HEK293T (cell line): ENCODE data around the gene PRKCA.

Experiments used
- CTCF ChIA-PET: fragments of 350-600 bp; formaldehyde crosslinking; extraction: SDS; loops from one replicate; lab custom pipeline; 2021; ENCODE audit warnings: antibody characterized with exemption, inconsistent platforms; lab: Yijun Ruan, JAX
- POLR2A ChIA-PET: fragments of 350-600 bp; formaldehyde crosslinking; extraction: SDS; loops from one replicate; lab custom pipeline; 2020; ENCODE audit warnings: antibody characterized with exemption, inconsistent platforms; lab: Yijun Ruan, JAX
- DNase-seq: peaks from one replicate; pipeline ENCODE4 v3.0.0; 2012; ENCODE audit warnings: mixed read lengths; ENCODE audit errors: extremely low spot score
- ARNT ChIP-seq: fragments of 450-650 bp; IDR thresholded peaks from 2 replicates; pipeline ENCODE4 v1.6.1; 2017; ENCODE audit warnings: mild to moderate bottlenecking
- BHLHE40 ChIP-seq: fragments of 450-650 bp; IDR thresholded peaks from 2 replicates; pipeline ENCODE4 v1.6.1; 2016; ENCODE audit warnings: mild to moderate bottlenecking, moderate library complexity, borderline replicate concordance
- CTBP1 ChIP-seq: fragments of 450-650 bp; IDR thresholded peaks from 2 replicates; pipeline ENCODE4 v1.6.1; 2016; ENCODE audit warnings: borderline replicate concordance
- ELF4 ChIP-seq: fragments of 450-650 bp; IDR thresholded peaks from 2 replicates; pipeline ENCODE4 v1.6.1; 2017; ENCODE audit warnings: antibody characterized with exemption
- FOXA1 ChIP-seq: fragments of 450-650 bp; IDR thresholded peaks from 2 replicates; pipeline ENCODE4 v1.6.1; 2016; ENCODE audit warnings: mild to moderate bottlenecking
- FOXK2 ChIP-seq: fragments of 450-650 bp; IDR thresholded peaks from 2 replicates; pipeline ENCODE4 v1.6.1; 2016; ENCODE audit warnings: mild to moderate bottlenecking
- FOXM1 ChIP-seq: fragments of 450-650 bp; IDR thresholded peaks from 2 replicates; pipeline ENCODE4 v1.6.1; 2017; ENCODE audit warnings: mild to moderate bottlenecking, borderline replicate concordance
- HDGF ChIP-seq: fragments of 450-650 bp; IDR thresholded peaks from 2 replicates; pipeline ENCODE4 v1.6.1; 2017; ENCODE audit warnings: antibody characterized with exemption, borderline replicate concordance
- L3MBTL2 ChIP-seq: fragments of 450-650 bp; conservative IDR thresholded peaks from 2 replicates; pipeline ENCODE4 v1.6.1; 2016; ENCODE audit warnings: mild to moderate bottlenecking
- LEF1 ChIP-seq: fragments of 450-650 bp; IDR thresholded peaks from 2 replicates; pipeline ENCODE4 v1.6.1; 2017; ENCODE audit warnings: mild to moderate bottlenecking, borderline replicate concordance
- NFRKB ChIP-seq: fragments of 450-650 bp; IDR thresholded peaks from 2 replicates; pipeline ENCODE4 v1.6.1; 2016; ENCODE audit warnings: mild to moderate bottlenecking, moderate library complexity
- SP1 ChIP-seq: fragments of 450-650 bp; IDR thresholded peaks from 2 replicates; pipeline ENCODE4 v1.6.1; 2017
- SUZ12 ChIP-seq: fragments of 450-650 bp; IDR thresholded peaks from 2 replicates; pipeline ENCODE4 v1.6.1; 2016; ENCODE audit warnings: mild to moderate bottlenecking
- TARDBP ChIP-seq: fragments of 450-650 bp; IDR thresholded peaks from 2 replicates; pipeline ENCODE4 v1.6.1; 2016
- ZNF384 ChIP-seq: fragments of 450-650 bp; IDR thresholded peaks from 2 replicates; pipeline ENCODE4 v1.6.1; 2016
- TF ChIP-seq, protein P1 (sequence below): fragments of 450-650 bp; IDR thresholded peaks from 2 replicates; pipeline ENCODE4 v1.6.1; 2016

PRKCA gene

DNA sequence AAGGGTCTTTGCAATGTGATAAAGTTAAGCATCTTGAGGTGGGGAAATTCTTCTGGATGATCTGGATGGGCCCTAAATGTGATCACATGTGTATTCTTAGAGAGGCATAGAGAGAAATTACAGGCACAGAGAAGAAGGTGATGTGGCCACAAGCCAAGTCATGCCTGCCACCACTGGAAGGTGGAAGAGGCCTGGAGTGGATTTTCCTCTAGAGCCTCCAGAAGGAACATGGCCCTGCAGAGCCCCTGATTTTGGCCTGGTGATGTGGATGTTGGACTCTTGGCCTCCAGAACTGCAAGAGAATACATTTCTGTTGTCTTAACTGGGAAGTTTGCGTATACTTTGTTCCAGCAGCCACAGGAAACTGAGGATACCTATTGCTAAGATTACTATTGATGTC, 375.6 kb downstream of the PRKCA start:
- DNase-seq, result no peak
- TF ChIP-seq ELF4 (no peak), NFRKB (no peak), BHLHE40 (no peak), SUZ12 (no peak), FOXM1 (no peak), LEF1 (no peak), ZNF384 (no peak), FOXA1 (no peak), TARDBP (no peak), SP1 (no peak), FOXK2 (no peak), CTBP1 (no peak), HDGF (no peak)
- TF ChIP-seq, protein P1, sequence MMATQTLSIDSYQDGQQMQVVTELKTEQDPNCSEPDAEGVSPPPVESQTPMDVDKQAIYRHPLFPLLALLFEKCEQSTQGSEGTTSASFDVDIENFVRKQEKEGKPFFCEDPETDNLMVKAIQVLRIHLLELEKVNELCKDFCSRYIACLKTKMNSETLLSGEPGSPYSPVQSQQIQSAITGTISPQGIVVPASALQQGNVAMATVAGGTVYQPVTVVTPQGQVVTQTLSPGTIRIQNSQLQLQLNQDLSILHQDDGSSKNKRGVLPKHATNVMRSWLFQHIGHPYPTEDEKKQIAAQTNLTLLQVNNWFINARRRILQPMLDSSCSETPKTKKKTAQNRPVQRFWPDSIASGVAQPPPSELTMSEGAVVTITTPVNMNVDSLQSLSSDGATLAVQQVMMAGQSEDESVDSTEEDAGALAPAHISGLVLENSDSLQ, result no peak
- POLR2A ChIA-PET, result no interaction called here
- CTCF ChIA-PET, result no interaction called here

DNA sequence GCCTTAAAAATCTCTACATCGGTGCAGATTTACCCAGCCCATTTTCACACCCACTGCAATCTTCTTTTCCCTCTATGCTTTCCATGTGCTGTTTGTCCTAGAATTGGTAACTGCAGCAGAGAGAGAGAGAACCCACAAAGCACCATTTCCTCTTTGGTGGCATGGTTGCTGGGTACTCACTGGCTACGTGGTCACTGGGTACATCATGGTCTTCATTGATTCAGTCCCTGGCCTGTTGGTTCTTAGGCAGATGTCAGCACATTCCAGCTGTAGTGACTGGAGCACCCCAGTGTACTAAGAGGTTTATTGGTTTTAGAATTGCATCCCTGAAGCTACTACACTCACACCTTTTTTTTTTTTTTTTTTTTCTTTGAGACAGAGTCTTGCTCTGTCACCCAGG, 376.4 kb downstream of the PRKCA start:
- ChIA-PET POLR2A (no interaction called here), CTCF (no interaction called here)
- TF ChIP-seq CTBP1, result no peak
- no peak for DNase-seq

DNA sequence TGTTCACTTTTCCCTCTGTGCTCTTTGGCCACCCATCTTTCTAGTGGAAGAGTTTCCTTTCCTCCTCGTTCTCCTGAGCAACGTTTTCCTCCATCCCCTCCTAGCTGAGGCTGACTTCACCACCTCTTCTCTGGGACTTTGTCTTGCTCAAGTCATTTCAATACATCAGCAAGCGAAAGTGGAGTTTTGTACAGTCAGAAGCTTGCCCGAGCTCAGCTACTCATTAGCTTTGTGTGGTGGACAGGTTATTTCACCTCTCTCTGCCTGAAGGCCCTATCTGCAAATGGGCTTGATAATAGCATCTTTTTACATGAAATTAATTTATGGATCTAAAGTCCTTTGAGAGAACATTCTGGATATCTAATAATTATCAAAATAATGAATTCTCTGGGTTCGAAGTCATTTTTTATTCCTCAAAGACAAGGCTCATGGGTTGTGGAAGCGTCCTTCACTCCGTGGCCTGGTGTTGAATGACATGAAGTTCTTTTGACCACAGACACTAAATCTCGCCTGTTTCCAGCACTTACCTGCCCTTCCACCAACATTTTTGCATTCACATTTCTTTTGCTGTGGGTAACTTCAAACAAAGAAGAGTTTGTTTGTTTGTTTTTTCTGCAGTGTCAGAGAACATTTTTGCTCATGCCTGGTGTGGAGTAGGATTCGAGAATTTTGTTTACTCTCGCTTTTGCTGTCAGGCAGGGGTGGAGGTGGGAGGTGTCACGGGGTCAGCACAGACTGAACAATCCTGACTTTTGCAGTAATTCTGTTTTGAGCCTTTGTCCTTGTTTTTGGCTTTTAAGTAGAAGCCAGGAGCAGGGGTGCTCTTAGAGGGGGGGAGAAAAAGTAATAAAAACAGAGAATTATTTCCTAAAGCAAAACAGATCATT, 377.5 kb downstream of the PRKCA start:
- no peak for DNase-seq
- CTCF ChIA-PET, result interaction anchor here (1.0 kb wide), 1 partner anchor 480 kb away, joined by 3 read pairs; no protein-coding TSS in a partner anchor
- POLR2A ChIA-PET, result no interaction called here
- TF ChIP-seq FOXK2, result no peak
- TF ChIP-seq ELF4, result no peak
- TF ChIP-seq L3MBTL2, result no peak
- no peak for TF ChIP-seq ZNF384

DNA sequence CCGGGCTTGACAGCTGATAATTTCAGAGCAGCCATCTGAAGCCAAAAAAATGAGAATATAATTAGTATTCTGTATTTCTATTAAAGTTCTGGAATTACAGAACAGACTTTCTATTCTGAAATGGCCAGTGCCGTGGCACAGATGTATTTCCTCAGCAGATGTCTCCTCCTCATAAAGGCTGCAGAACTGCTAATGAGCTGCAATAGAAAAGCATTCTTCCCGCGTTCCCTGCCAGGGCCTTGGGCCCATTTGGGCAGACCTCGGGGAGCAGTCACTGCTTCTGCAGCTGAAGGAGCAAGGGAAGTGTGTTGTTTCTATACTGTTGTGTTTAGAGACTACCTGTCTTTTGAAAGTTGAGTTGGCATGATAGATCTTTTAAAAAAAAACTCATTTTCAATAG, 379.9 kb downstream of the PRKCA start:
- ChIA-PET POLR2A (no interaction called here), CTCF (no interaction called here)
- TF ChIP-seq ZNF384 (no peak), CTBP1 (no peak), LEF1 (no peak), BHLHE40 (no peak), NFRKB (no peak), L3MBTL2 (no peak), ARNT (no peak), ELF4 (no peak), HDGF (no peak), FOXK2 (no peak), SUZ12 (no peak), FOXM1 (no peak), TARDBP (no peak), SP1 (no peak), FOXA1 (no peak)
- TF ChIP-seq, protein P1, result no peak
- DNase-seq, result no peak

DNA sequence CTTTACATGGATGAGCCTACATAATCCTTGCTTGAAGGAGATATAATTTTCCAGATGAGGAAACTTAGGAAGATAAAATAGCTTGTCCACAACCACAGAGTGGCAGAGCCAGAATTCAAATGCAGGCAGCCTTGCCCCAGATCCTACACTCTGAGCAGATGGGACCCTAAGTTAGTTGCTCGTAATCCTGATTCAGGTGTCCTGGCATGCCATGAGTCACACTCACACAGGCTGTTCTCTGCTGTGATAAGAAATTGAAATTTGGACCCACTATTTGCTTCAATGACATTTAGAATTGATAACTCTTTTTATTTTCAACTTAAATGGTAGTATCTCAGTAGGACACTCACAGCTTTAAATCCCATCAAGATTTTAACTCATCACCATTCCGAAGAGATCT, 381.8 kb downstream of the PRKCA start:
- CTCF ChIA-PET, result interaction anchor here (0.5 kb wide), 1 partner anchor 483 kb away, joined by 4 read pairs; no protein-coding TSS in a partner anchor

DNA sequence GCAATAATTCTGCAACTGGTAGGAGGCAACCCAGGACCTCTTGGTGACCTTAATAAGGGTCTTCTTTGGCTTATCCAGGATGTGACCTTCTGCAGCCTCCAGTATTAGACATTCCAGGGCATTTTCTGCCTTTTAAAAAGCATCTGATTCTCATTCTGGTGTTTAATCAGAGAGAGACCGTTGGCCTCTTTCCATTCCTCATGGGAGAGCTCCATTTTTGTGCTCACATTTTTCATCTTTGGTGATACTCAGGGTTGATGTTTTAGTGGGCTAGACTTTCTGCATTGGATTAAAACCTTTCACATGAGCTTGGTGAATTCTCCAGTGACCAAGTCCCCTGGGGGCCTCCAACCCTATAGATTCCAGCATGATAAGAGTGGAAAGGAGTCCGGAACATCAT, 382.3 kb downstream of the PRKCA start:
- DNase-seq, result no peak
- ChIA-PET POLR2A (no interaction called here), CTCF (interaction anchor here (0.6 to 0.9 kb wide), 3 partner anchors 11 to 225 kb away, joined by 3 to 8 read pairs (median 4); no protein-coding TSS in a partner anchor)

More for the DNA sequence above, 381.8 kb downstream of the PRKCA start:
- POLR2A ChIA-PET, result no interaction called here
- TF ChIP-seq HDGF (no peak), ELF4 (no peak), ARNT (no peak), BHLHE40 (no peak), FOXK2 (no peak), LEF1 (no peak), SP1 (no peak)
- no peak for DNase-seq

More for the DNA sequence above, 382.3 kb downstream of the PRKCA start:
- TF ChIP-seq, protein P1, result no peak
- TF ChIP-seq HDGF, result no peak
- no peak for TF ChIP-seq SP1
- no peak for TF ChIP-seq FOXM1
- TF ChIP-seq FOXA1, result no peak
- TF ChIP-seq SUZ12, result no peak
- no peak for TF ChIP-seq L3MBTL2
